Inflammatory macrophage treated with lipopolysaccharide for 4 hours (primary cell): ENCODE data around the gene BEAN1.

Experiments
- DNase-seq: peaks from one replicate; pipeline ENCODE4 v3.0.0-alpha.2; 2020

BEAN1 gene

DNA sequence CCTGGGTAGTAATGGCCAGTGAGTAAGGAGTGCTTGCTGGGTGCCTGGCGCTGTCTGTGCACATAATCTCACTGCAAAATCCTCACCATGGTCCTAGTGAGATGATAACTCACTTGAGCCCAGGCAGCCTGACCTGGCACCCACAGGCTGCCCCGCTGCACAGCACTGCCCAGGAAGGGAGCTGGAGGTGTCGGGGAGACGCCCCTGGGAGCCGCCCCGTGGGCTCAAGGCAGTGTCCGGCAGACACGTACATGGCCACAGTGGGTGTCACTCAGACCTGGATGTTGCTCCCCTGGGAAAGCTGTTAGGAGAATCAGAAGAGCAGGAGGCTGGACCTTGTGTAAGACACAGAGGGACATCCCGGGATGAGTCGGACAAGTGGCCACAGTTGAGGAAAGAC is 44.2 kb downstream of the BEAN1 start:
- DNase-seq, result no peak

DNA sequence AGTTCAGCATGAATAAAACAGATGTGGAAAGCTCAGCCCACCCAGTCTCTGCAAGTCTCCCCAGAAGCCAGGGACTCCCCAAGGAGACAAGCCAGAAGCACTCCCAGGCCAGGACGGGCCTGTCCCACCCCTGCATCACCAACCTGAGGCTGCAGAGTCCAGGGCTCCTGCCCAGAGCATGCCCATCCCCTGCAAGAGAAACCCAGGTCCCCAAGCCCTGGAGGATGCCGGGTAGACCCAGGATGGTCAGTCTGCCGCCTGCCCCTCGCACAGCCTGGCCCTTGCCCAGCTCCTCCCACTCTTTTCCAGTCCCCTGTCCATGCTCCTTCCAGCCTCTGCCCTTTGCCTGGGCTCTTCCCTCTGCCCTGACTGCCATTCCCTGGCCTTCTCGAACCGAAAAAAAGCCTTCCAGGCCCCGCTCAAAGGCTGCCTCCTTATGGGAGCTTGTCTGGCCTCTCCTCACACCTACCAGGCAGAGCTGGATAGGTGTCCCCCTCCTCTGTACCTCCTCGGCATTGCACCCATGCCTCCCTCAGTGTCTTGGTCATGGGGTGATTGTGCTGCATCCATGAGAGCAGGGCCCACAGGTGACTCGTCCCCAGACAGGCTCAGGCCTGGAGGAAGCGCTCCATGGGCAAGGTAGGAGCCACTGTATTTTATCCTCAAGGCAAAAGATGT is 44.8 kb downstream of the BEAN1 start:
- DNase-seq, result no peak

DNA sequence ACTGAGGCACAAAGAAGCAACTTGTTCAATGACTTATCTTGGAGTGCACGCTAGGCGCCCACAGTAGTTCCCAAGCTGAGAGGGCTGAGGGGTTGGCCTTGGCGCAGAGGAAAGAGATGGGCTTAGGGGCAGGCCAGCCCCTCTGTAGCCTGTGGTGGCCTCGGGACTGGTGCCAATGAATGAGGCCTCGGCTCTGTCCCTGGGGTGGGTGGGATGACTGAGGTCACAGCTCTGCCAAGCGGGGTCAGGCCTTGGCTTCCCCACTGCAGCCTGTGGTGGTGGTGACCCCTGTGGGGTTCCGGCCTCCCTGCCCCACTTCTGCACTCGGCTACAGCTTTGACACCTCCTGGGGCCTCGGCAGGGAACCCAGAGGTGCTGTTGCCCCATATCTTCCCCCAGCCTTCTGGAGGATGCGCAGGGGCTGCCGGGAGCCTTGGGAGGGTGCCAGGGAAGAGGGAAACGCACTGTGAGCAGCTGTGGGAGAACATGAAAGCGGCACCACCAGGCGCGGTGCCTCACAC is 46.0 kb downstream of the BEAN1 start:
- DNase-seq, result no peak

DNA sequence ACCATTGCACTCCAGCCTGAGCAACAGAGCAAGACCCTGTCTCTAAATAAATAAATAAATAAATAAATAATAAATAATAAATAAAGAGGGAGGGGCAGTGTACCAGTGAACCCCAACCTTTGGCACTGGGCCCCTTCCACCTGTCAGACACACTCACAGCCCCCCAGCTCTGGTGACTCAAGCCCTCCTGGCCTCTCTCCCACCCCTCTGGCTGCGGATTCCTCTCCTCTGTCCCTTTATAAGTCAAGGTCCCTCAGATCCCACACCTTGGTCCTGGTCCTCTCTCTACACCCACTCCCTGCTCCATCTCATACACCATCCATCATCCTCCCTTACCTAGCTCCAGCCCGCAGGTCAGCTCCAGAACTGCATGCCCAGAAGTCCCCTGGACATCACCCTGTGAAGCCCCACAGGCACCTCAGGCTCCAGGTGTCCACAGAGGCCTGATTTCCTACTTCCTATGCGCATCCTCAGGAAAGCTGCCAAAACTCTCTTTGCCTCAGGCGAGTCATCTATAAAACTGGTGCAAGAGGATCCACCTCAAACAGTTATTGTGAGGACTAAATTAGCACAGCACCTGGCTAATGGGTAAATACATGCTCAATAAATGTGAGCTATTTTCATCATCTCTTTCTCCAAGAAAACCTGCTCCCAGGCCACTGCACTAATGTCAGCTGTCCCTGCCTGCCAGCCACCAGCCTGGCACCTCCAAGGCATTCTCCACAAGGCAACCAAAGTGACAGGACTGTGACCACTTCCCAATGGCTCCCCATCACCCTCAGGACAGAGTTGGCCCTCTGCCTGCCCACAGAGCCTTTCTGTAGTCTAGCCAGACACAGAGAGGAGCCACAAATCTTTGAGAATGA is 46.8 kb downstream of the BEAN1 start:
- no peak for DNase-seq

DNA sequence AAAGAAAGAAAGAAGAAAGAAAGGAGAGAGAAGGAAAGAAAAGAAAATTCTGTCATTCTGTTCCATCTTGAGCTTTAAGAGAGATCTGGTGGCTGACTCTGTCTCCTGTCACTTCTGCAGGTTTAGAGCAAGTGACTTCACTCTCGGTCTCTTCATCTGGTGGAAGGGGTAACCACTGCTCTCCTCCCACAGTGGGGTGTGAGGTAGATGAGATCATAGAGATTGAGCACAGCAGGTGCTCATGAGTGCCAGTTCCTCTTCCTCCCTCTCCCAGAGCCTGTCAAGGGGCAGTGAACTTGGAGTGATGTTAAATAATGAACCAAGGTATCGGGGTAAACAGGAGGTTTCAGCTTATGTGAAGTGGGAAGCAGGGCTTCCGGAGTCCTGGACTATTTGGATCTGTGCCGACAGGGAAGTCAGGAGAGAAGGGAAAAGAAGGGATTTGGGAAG is 47.7 kb downstream of the BEAN1 start:
- peak; percentile 44 for DNase-seq

DNA sequence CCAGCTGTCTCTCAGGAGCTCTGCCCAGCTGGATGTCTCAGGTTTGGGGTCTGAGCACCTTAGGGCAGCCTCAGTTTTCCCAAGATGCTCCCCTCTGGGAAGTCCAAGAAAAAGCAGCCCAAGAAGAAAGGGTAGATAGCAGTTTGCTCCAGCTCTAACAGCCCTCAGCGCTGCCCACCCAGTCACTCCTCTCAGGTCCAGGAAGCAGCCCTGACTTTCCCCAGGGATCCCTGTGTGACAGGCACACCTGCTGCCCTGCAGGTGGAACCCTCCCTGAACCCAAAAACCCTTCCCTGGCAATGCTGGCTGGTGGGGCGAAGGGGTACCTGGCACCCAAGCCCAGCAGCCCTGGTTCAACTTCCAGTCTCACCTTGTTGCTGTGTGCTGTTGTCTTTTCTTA is 48.1 kb downstream of the BEAN1 start:
- no peak for DNase-seq

DNA sequence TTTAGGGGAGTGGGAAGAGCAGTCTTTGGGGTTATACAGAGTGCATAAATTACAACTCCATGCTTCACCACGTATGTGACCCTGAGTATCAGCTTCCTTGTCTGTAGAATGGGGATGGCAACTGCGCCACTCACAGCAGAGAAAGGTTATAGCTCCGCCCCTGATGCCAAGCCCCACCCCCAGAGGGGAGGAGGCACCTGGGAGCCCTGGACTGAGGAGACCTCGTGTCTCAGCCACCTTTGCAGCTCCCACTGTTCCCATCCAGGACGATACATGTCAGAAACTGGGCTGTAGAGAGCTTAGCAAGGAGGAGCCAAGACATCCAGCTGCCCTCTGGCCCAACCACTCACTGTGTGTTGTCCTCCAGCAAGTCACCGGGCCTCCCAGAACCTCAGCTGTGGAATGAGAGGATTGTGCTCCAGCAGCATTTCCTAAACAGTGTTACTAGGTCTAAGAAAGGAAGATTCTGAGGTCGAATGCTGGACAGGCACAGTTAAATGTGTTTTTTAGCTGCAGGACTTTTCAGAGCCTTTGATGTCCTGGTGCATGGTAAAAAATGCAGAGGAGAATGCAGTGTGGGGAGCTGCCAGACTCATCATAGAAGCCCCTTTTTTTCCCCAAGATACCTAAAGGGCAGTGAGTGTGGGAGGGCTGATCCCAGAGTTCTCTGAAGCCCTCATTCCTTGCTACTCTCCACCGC is 49.4 kb downstream of the BEAN1 start:
- DNase-seq, result peak; percentile 8

DNA sequence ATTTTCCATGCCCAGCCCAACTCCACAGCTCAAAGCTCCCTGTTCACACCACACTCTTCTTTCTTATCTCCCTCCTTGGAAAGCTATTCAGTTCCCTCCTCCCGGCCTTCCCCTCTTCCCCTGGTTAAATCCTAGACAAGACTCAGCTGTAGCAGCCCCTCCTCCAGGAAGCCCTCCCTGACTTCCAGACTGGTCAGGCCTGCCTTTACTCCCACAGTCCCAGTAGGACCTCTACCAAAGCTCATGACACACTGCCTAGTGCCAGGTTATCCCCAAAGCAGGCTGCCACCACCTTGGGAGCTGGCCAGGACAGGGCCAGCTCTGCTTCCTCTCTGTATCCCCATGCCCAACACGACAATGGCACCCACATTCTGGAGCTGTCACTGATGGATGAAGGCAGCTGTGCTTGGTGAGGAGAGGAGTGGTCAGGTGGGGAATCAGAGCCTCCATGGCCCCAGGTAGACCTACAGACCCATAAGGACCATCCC is 50.0 kb downstream of the BEAN1 start:
- DNase-seq, result no peak

DNA sequence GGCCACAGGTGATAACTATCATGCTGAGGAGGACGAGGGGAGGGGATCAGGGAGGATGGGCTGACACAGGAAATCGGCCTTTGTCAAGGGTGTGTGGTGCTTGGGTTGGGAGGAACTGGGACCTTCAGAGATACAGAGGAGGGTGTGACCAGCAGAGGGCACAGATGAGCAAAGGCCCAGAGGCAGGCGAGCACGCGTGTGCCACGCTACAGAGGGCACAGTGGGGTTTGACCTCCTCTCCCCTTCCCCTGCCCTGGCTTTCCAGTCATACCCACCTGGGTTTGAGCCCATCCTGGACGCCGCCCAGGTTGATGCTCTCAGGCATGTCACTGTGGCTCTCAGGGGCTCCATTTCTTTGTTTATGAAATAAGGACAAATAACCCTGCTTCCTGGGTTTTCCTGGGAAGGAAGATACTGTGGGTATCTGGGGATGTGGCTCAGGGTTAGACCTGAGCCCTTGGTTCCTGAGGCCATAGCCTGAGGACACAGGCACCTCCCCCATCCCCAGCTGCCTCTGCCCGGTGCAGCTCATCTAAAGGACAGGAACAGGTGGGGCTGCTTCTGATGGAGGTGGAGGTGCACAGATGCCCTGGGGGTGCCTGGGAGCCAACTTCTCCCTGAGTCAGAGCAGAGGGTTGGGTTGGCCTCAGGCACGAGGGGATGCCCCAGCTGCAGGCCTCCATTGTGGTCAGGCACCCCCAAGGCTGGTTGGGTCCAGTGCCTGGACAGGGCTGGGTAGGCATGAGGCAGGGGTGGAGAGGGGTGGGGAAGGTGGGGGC is 51.8 kb downstream of the BEAN1 start:
- DNase-seq, result peak; percentile 70

DNA sequence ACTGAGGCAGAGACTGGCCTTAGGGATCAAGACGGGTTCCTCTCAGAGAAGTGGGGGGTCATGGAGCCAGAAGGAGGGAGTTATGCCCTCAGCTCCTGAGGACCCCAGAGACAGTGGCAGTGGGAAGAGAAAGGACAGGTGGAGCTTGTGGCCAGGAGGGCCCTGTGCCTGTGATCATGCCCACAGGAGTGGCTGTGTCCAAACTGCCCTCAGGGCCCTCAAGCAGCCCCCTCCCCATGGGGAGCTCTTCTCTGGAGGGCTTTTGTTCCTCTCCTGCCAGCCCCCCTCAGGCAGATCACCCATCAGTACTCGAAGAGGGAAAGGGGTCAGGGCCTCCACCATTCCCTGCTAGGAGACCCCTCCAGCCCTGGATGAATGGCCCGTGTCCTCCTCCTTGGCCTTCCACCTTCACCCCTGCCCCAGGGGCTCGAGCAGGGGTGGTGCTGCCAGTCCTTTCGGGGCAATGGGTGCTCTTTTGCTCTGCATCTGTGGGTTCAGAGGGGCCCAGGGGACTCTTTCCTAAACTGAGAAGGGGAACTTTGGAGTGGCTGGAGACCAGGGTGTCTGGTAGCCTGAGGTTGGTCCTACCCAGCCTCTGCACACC is 52.7 kb downstream of the BEAN1 start:
- DNase-seq, result no peak

DNA sequence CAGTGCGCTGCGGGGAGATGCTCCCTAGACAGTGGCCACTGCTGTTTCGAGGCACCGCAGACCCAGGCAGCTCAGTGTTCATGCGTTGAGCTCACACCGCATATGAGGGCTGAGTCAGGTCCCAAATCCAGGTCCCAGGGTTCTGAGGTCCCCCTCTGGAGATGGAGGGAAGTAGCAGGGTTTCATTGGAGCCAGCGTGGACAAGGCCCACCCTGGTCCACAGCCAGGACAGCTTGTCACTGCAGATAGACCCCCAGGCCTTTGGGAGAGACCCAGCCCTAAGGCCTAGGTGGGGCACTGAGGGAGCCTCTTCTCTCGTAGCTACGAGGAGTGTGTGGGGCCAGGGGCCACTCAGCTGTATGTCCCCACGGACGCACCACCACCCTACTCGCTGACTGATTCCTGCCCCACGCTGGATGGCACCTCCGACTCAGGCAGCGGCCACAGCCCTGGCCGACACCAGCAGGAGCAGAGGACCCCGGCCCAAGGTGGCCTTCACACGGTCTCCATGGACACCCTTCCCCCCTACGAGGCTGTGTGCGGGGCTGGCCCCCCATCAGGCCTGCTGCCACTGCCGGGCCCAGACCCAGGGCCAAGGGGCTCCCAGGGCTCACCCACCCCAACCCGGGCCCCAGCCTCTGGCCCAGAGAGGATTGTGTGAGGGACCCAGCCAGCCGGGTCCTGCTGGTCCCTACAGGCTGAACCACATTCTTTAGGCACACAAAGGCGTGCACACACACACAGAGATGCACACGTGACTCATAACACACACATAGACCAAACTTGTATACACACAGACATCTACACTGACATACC is 53.4 kb downstream of the BEAN1 start:
- no peak for DNase-seq

DNA sequence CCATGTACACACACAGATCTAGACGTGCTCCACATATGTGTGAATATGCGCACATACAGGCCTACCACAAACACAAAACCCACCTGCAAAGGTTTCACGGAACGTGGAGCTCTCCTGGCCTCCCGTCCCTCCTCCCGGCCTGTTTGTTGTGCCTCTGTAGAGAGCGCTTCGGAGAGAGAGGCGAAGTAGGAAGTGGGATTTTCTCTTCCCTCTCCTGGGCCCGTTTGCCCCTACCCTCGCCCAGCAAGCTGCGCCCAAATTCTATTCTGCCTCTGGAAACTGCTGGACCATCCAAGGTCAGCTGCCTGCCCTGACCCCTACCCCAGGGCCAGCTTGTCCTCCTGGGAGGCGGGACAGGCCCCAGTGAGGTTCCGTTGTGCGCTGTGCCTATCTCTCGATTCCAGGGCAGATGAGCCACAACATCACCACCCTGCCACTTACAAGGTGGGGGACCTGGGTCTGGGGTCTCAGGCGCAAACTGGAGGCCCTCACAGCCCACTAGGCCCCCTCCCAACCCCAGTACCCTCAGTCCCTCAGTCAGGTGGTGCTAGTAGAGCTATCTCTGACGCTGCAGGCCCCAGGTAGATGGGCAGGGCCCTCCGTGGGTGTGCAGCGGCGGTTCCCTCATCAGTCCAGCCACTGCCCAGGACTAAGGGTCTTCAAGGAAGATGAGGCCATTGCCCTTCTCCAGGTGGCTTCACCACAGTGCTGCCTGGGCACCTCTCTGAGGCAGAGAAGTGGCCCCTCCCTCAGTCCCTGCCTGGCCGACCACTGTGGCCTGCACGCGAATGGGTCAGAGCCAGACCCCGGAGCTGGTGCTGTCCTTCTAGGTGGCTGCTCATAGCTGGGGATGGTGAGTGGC is 54.2 kb downstream of the BEAN1 start:
- DNase-seq, result peak; percentile 16

DNA sequence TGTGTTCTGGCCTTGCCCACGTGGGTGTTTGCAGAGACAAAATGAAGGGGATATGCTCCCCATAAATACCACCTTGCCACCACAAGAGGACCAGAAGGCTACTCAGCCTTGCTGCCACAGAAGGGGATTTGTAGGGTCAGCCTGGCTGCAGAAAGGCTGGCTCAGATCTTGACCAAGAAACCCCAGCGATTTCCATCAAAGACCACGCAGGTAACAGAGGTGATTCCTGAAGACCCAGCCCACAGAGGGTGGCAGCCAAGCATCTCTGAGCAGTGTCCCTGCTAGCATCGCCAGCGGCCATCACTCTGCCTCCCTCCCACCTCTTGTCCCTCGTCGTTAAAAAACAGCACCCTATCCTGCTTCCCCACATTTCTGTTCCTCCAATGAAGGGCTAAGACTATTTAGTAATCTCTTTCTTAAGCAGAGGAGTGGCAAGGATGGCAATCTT is 54.9 kb downstream of the BEAN1 start:
- DNase-seq, result no peak

DNA sequence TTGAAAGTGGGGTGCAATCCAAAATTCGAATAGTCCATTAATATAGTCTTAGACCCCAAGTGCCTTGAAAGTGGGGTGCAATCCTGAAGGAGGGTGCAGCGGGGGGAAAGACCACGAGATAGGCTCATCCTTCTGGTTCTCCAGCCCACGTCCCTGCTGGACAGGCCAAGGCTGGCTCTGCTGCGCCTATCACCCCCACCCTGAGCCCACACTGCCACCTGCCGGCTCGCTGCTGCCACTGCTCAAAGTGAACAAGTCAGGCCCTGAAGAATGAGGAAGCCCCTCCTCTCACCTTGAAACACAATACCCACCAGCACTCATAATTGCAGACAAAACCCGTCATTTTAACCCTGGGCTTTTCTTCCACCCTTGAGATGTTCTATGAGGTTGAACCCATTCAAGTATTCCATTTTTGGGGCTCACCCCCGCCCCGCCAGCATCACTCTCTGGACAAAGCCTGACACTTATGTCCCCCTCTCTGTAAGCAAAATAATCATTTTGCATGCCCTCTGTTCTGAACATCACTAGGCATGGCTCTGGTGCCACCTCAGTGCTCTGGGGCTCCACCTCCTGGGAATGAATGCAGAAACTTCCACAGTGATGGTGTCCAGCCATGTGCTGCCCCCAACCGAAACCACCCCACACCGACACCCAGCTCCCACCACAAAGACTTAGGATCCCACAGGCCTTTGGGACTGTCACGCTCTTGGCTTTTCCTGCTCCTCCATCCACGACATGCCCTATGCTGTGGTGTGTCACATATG is 56.8 kb downstream of the BEAN1 start:
- DNase-seq, result peak; percentile 71

DNA sequence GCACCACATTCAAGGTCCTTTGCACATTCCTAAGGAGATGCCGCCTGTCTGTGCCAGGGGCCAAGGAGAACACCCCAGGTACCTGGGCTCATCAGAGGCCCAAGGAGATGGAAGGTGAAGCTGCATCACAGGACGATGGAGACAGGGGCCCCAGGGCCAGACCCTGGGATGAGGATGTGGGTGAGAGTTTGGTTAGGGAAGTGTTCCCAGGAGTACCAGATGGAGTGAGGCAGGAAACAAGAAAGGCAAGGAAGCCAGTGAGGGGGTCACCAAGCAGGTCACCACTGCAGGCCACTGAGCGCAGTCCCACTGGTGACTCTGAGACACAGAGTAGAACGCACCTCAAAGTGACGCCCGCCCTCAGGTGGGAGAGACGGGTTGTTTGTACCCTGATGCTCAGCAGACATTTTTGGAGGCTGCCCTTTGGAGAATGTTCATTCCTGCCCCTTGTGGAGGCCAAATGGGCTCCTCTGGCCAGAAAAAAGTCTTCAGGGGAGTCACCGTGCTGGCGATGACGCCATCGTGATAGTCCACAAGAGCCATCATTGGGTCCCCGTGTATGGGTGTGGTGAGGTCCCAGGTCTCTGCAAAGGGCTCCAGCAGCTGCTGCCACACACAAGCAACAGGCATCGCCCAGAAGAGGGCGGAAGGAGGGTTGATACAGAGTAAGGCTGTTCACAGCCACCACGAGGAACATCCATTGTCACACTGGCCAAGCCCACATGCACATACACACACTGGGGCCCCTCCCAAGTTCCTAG is 57.5 kb downstream of the BEAN1 start:
- no peak for DNase-seq

DNA sequence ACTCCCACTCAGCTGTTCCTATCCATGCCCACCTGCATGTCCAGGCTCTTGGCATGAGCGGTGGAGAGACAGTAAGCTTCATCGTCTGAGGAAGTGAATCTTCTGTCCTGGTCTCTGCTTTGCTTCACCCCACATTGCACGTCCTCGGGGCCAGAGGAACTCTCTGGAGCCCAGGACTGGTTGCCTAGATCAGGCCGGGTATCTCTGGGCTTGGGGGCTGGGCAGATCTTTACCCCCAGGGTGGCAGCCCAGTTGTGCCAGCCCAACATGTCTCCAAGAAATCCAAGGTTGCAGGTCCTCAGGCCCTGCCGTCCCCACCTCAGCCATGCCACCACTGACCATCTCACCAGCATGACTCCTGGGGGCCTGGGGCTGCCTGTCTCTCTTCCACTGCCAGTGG is 58.3 kb downstream of the BEAN1 start:
- peak; percentile 45 for DNase-seq

DNA sequence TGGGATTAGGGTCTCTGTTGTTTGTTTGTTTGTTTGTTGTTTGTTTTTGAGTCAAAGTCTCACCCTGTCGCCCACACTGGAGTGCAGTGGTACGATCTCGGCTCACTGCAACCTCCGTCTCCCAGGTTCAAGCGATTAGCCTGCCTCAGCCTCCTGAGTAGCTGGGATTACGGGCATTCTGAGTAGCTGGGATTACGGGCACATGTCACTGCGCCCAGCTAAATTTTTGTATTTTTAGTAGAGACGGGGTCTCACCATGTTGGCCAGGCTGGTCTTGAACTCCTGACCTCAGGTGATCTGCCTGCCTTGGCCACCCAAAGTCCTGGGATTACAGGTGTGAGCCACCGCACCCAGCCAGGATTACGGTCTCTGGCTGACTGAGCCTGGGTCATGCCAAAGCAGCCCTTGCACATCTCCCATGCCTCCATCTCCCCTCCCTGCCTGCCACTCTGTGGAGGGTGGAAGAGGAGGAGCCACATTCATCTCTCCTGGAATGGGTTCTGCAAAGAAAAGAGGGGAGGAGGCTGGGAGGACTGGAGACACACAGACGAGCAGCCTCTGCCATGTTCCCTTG is 59.2 kb downstream of the BEAN1 start:
- no peak for DNase-seq
